ENCODE results near the gene NKAPL.

- TF ChIP-seq POLR2A (IDR thresholded peaks at IDR 0.05; ENCODE audit: extremely low read depth, insufficient read length) (no peak), CTCF (IDR thresholded peaks at IDR 0.05; ENCODE audit: low read depth, low read length) (no peak), MAX (IDR thresholded peaks at IDR 0.05; ENCODE audit: low read depth, low read length) (no peak), MYC (IDR thresholded peaks at IDR 0.05; ENCODE audit: low read depth, low read length) (no peak)
Measured at GRCh38 chr6:28254121-28254519, 5.0 kb upstream of the NKAPL start.
